Astrocyte (in vitro differentiated cells and primary cell): Measurements from ENCODE around the gene TSEN2. TPM values are rescaled to one million over a fixed set of nuclear protein-coding genes. Genes with fewer than 3 reads are reported as not detected.

ENCODE experiments used
- DNase-seq: peaks from one replicate; pipeline ENCODE4 v3.0.0-alpha.2; 2010; ENCODE audit warnings: low read depth
- FAIRE-seq: peaks from 2 replicates; lab custom pipeline; 2011; peaks lifted over from hg19 to GRCh38; lab: Jason Lieb, UNC
- H2AFZ ChIP-seq: 2 replicates; pipeline ENCODE4 v1.6.0; 2012; ENCODE audit warnings: low read depth, low read length, inconsistent platforms
- H3K27ac ChIP-seq: 2 replicates; pipeline ENCODE4 v1.5.1; 2011; ENCODE audit warnings: low read depth, low read length, inconsistent platforms
- H3K27me3 ChIP-seq: 2 replicates; pipeline ENCODE4 v1.6.0; 2011; ENCODE audit warnings: low read length, inconsistent platforms; ENCODE audit not compliant: insufficient read depth
- H3K36me3 ChIP-seq: 2 replicates; pipeline ENCODE4 v1.5.1; 2011; ENCODE audit warnings: low read length, inconsistent platforms; ENCODE audit not compliant: insufficient read depth
- H3K4me1 ChIP-seq: 2 replicates; pipeline ENCODE4 v1.5.1; 2011; ENCODE audit warnings: low read length, inconsistent platforms; ENCODE audit not compliant: insufficient read depth
- H3K4me2 ChIP-seq: 2 replicates; pipeline ENCODE4 v1.6.0; 2012; ENCODE audit warnings: low read length, inconsistent platforms
- H3K4me3 ChIP-seq: 2 replicates; pipeline ENCODE4 v1.5.1; 2011; ENCODE audit warnings: low read depth, mild to moderate bottlenecking, low read length, inconsistent platforms; ENCODE audit not compliant: insufficient read depth
- H3K79me2 ChIP-seq: 2 replicates; pipeline ENCODE4 v1.6.0; 2012; ENCODE audit warnings: mild to moderate bottlenecking, low read length, inconsistent platforms; ENCODE audit not compliant: insufficient read depth
- H3K9ac ChIP-seq: 2 replicates; pipeline ENCODE4 v1.6.0; 2012; ENCODE audit warnings: mild to moderate bottlenecking, low read length, inconsistent platforms
- H3K9me3 ChIP-seq: 2 replicates; pipeline ENCODE4 v1.5.1; 2012; ENCODE audit warnings: low read depth, mild to moderate bottlenecking, low read length, inconsistent platforms; ENCODE audit not compliant: insufficient read depth
- H4K20me1 ChIP-seq: 2 replicates; pipeline ENCODE4 v1.6.0; 2012; ENCODE audit warnings: low read length, inconsistent platforms; ENCODE audit not compliant: insufficient read depth
- H3K27ac Mint-ChIP-seq: one replicate; pipeline ENCODE4 v1.8.0; 2021; ENCODE audit warnings: mild to moderate bottlenecking, mixed read lengths; ENCODE audit not compliant: unreplicated experiment
- H3K27me3 Mint-ChIP-seq: one replicate; pipeline ENCODE4 v1.8.0; 2021; ENCODE audit warnings: low read depth, mixed read lengths; ENCODE audit not compliant: unreplicated experiment
- H3K36me3 Mint-ChIP-seq: one replicate; pipeline ENCODE4 v1.8.0; 2021; ENCODE audit warnings: low read depth, mixed read lengths; ENCODE audit not compliant: unreplicated experiment
- H3K4me1 Mint-ChIP-seq: one replicate; pipeline ENCODE4 v1.8.0; 2021; ENCODE audit warnings: low read depth, mixed read lengths; ENCODE audit not compliant: unreplicated experiment
- H3K4me3 Mint-ChIP-seq: one replicate; pipeline ENCODE4 v1.8.0; 2021; ENCODE audit warnings: mild to moderate bottlenecking, moderate library complexity, mixed read lengths; ENCODE audit not compliant: unreplicated experiment
- H3K9me3 Mint-ChIP-seq: one replicate; pipeline ENCODE4 v1.8.0; 2021; ENCODE audit warnings: mild to moderate bottlenecking, mixed read lengths; ENCODE audit not compliant: unreplicated experiment
- CTCF ChIP-seq: IDR thresholded peaks from 2 replicates; pipeline ENCODE4 v1.5.1; 2011; ENCODE audit warnings: low read depth, mild to moderate bottlenecking, inconsistent platforms, low read length, moderate library complexity; ENCODE audit not compliant: insufficient read depth
- EZH2 ChIP-seq: IDR thresholded peaks from 2 replicates; pipeline ENCODE4 v1.6.1; 2012; ENCODE audit warnings: mild to moderate bottlenecking, low read length, inconsistent platforms; ENCODE audit not compliant: insufficient read depth
- total RNA-seq: library from RNA; stranded (reverse); gene quantifications from 2 replicates; pipeline ENCODE4 v1.2.1, GENCODE V29; 2021

Gene TSEN2
- total RNA-seq, 1 donor from 2014 or later: 9.7 TPM

- H3K4me3 Mint-ChIP-seq: peak overlapping the region; percentile 98
- peaks cover 40% of the 10 kb centered on the region for H3K4me1 Mint-ChIP-seq
- Histone ChIP-seq H3K9ac (no peak overlapping the region), H2AFZ (no peak overlapping the region), H3K4me1 (peaks cover 11% of the 10 kb centered on the region), H3K79me2 (peaks cover 65% of the 10 kb centered on the region), H3K36me3 (no peaks in the 10 kb centered on the region), H3K4me3 (peak overlapping the region; percentile 94), H3K9me3 (no peaks in the 10 kb centered on the region), H4K20me1 (peaks cover 60% of the 10 kb centered on the region), H3K4me2 (peak overlapping the region; percentile 100), H3K27ac (no peak overlapping the region), H3K27me3 (no peaks in the 10 kb centered on the region)
- no peak for DNase-seq
- H3K27ac Mint-ChIP-seq: peak overlapping the region; percentile 12
- TF ChIP-seq EZH2 (no peak), CTCF (no peak)
- no peaks in the 10 kb centered on the region for H3K36me3 Mint-ChIP-seq
- no peaks in the 10 kb centered on the region for H3K9me3 Mint-ChIP-seq
- H3K27me3 Mint-ChIP-seq: no peaks in the 10 kb centered on the region
- FAIRE-seq: no peak
These were observed 74.4 kb downstream of the TSEN2 start for GRCh38 chr3:12558706-12559105.

- H3K4me1 ChIP-seq: peaks cover 11% of the 10 kb centered on the region
- Mint-ChIP-seq H3K9me3 (no peaks in the 10 kb centered on the region), H3K27me3 (no peaks in the 10 kb centered on the region), H3K27ac (no peak overlapping the region), H3K4me3 (peak overlapping the region; percentile 40), H3K4me1 (peaks cover 41% of the 10 kb centered on the region), H3K36me3 (no peaks in the 10 kb centered on the region)
- no peaks in the 10 kb centered on the region for H3K27me3 ChIP-seq
- H3K4me2 ChIP-seq: peak overlapping the region; percentile 100
- H3K27ac ChIP-seq: no peak overlapping the region
- no peak for FAIRE-seq
- H3K36me3 ChIP-seq: no peaks in the 10 kb centered on the region
- DNase-seq: no peak
- TF ChIP-seq EZH2: no peak
- TF ChIP-seq CTCF: no peak
- peaks cover 61% of the 10 kb centered on the region for H4K20me1 ChIP-seq
- no peak overlapping the region for H3K4me3 ChIP-seq
- no peaks in the 10 kb centered on the region for H3K9me3 ChIP-seq
- peaks cover 73% of the 10 kb centered on the region for H3K79me2 ChIP-seq
- no peak overlapping the region for H2AFZ ChIP-seq
- no peak overlapping the region for H3K9ac ChIP-seq
These were observed 75.2 kb downstream of the TSEN2 start for GRCh38 chr3:12559520-12559919.

DNA sequence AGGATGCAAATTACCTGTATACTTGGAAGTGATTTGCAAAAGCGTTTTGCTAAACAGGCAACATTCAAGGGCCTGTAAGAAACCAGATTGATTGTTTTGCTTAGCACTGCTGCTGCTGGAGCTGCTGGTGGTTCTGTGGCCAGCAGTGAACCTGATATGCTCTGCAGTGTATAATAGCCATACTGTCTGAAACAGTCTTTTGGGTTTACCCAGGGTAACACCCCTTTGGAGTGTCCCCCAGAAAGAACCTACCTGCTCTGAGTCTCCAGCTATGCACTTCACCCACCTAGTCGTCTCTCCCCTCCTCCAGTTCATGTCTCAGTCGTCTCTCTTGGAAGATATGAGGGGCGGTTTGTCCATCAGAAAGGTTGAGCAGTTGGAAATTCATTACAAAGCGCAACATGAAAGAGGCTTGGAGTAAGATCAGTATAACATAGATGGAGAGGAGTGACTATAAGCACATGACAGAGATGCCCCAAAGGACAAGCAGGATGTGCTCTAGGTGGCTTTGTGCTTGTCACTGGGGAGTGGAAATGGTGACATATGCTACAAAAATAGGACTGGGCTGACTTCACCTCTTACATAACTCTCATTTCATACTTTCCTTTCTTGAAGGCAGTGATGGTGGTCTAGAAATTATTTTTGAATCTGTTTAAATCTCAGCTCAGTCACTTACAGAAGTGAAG is 76.4 kb downstream of the TSEN2 start:
- Histone ChIP-seq H3K27ac (no peak overlapping the region), H3K4me2 (no peak overlapping the region), H3K36me3 (no peaks in the 10 kb centered on the region), H3K27me3 (no peaks in the 10 kb centered on the region), H3K4me3 (no peak overlapping the region), H4K20me1 (peaks cover 73% of the 10 kb centered on the region), H2AFZ (no peak overlapping the region), H3K79me2 (peaks cover 84% of the 10 kb centered on the region), H3K9me3 (no peaks in the 10 kb centered on the region), H3K9ac (no peak overlapping the region), H3K4me1 (peaks cover 11% of the 10 kb centered on the region)
- Mint-ChIP-seq H3K4me1 (peaks cover 45% of the 10 kb centered on the region), H3K36me3 (peaks cover 2% of the 10 kb centered on the region), H3K4me3 (no peak overlapping the region), H3K27ac (peak overlapping the region; percentile 36), H3K9me3 (no peaks in the 10 kb centered on the region), H3K27me3 (no peaks in the 10 kb centered on the region)
- no peak for FAIRE-seq
- no peak for DNase-seq
- TF ChIP-seq EZH2: no peak
